HG03139 (cell line): Measurements from ENCODE around the gene CCDC187.
"Not testable (repeated sequence)": the region's sequence is repeated elsewhere in the genome, so short reads cannot be mapped to it uniquely, and the experiment has no call there.

Experiments used
- ATAC-seq: cut with Tn5 transposase; IDR thresholded peaks from one replicate; pipeline ENCODE4 v1.9.1; 2021; ENCODE audit not compliant: unreplicated experiment

Gene CCDC187

GRCh38 chr9:136303825-136304416 is at the start of gene CCDC187:
Gene CCDC187 (minus strand): TSS chr9:136304094. CDS start chr9:136303830, 264 bp downstream.
- ATAC-seq, result no peak

- no peak for ATAC-seq
Observed at GRCh38 chr9:136353088-136353487, 49.2 kb upstream of the CCDC187 start.

GRCh38 chr9:136352682-136353081 is 48.8 kb upstream of the CCDC187 start:
- ATAC-seq, result no peak

- ATAC-seq, result not testable (repeated sequence)
Observed at GRCh38 chr9:136351868-136352267, 48.0 kb upstream of the CCDC187 start.

GRCh38 chr9:136351252-136351800 is 47.4 kb upstream of the CCDC187 start:
- no peak for ATAC-seq

GRCh38 chr9:136349546-136349945 is 45.7 kb upstream of the CCDC187 start:
- no peak for ATAC-seq

GRCh38 chr9:136348691-136349090 is 44.8 kb upstream of the CCDC187 start:
- ATAC-seq, result no peak

- no peak for ATAC-seq
Observed at GRCh38 chr9:136347472-136348256, 43.8 kb upstream of the CCDC187 start.

- no peak for ATAC-seq
Observed at GRCh38 chr9:136346927-136347465, 43.1 kb upstream of the CCDC187 start.

- no peak for ATAC-seq
Observed at GRCh38 chr9:136346157-136346481, 42.2 kb upstream of the CCDC187 start.

GRCh38 chr9:136345281-136346156 is 41.6 kb upstream of the CCDC187 start:
- ATAC-seq, result no peak

GRCh38 chr9:136344544-136345280 is 40.8 kb upstream of the CCDC187 start:
- ATAC-seq, result no peak

GRCh38 chr9:136343884-136344269 is 40.0 kb upstream of the CCDC187 start:
- no peak for ATAC-seq

- no peak for ATAC-seq
Observed at GRCh38 chr9:136343121-136343883, 39.4 kb upstream of the CCDC187 start.

GRCh38 chr9:136342181-136343120 is 38.6 kb upstream of the CCDC187 start:
- ATAC-seq, result no peak

GRCh38 chr9:136341769-136342168 is 37.9 kb upstream of the CCDC187 start:
- no peak for ATAC-seq

GRCh38 chr9:136341042-136341655 is 37.3 kb upstream of the CCDC187 start:
- no peak for ATAC-seq

- no peak for ATAC-seq
Observed at GRCh38 chr9:136340356-136341041, 36.6 kb upstream of the CCDC187 start.
